K562 (cell line): ENCODE measurements around the gene SHANK1. TPM values are rescaled to one million over a fixed set of nuclear protein-coding genes. Genes with fewer than 3 reads are reported as not detected.

Source experiments
- ARID2 ChIP-seq: fragments of 450-650 bp; IDR thresholded peaks from 2 replicates; pipeline ENCODE4 v1.6.1; 2017; ENCODE audit warnings: antibody characterized with exemption, mild to moderate bottlenecking
- KLF1 ChIP-seq: fragments of 450-650 bp; IDR thresholded peaks from 2 replicates; pipeline ENCODE4 v1.6.1; 2016; ENCODE audit warnings: missing genetic modification characterization, missing compliant biosample characterization
- MTA3 ChIP-seq: fragments of 450-650 bp; formaldehyde crosslinking; IDR thresholded peaks from 2 replicates; pipeline ENCODE4 v1.6.1; 2017; ENCODE audit warnings: mild to moderate bottlenecking, borderline replicate concordance
- NR2C1 ChIP-seq, 2 experiments: fragments of 450-650 bp; IDR thresholded peaks; 2 replicates each; pipeline ENCODE4 v1.6.1; 2017; ENCODE audit warnings: mild to moderate bottlenecking in 2 of 2, antibody characterized with exemption in 1 of 2, inconsistent platforms in 1 of 2, missing compliant biosample characterization in 1 of 2, missing genetic modification characterization in 1 of 2
- SAP30 ChIP-seq: fragments of 200-600 bp; sonication (generic); IDR thresholded peaks from 2 replicates; pipeline ENCODE4 v1.6.1; 2012; ENCODE audit warnings: borderline replicate concordance, low read depth, mild to moderate bottlenecking, moderate library complexity, low read length, control low read depth, inconsistent platforms; ENCODE audit not compliant: insufficient read depth, poor library complexity, severe bottlenecking
- ZFX ChIP-seq: sonication (generic); formaldehyde crosslinking; IDR thresholded peaks from 2 replicates; pipeline ENCODE4 v1.8.0; 2022; ENCODE audit warnings: mild to moderate bottlenecking, missing genetic modification reagents, moderate library complexity
- ZNF239 ChIP-seq: fragments of 250-450 bp; sonication (Bioruptor Pico); IDR thresholded peaks from 2 replicates; pipeline ENCODE4 v1.4.0; 2020; ENCODE audit warnings: mild to moderate bottlenecking
- ZNF282 ChIP-seq: sonication (generic); formaldehyde crosslinking; IDR thresholded peaks from 2 replicates; pipeline ENCODE4 v1.8.1; 2023; ENCODE audit warnings: missing genetic modification reagents
- ZNF431 ChIP-seq: sonication (generic); formaldehyde crosslinking; IDR thresholded peaks from 2 replicates; pipeline ENCODE4 v1.8.0; 2022; ENCODE audit warnings: mild to moderate bottlenecking, missing genetic modification reagents
- ZNF830 ChIP-seq: fragments of 250-450 bp; sonication (Bioruptor Pico); IDR thresholded peaks from 2 replicates; pipeline ENCODE4 v1.5.0; 2021; ENCODE audit warnings: mild to moderate bottlenecking
- polyA plus RNA-seq, 8 experiments: library from polyadenylated mRNA; depleted of rRNA in 4 of 8; stranded (reverse) in 5 of 8; unstranded in 3 of 8; fragments of >200 nt; fragmentation: Nextera tagmentation in 2 of 8; fragmentation: Illumina TruSeq in 1 of 8; extraction: Ambion mirVana in 2 of 8; extraction: Trizol in 1 of 8; gene quantifications; 2 replicates each; pipeline versions ENCODE4 v1.2.1 to v1.2.3, GENCODE V29; 2011 to 2014; ENCODE audit warnings: inconsistent platforms in 1 of 8, missing spikeins in 1 of 8
- total RNA-seq, 7 experiments: library from RNA; depleted of rRNA in 6 of 7; stranded (reverse); fragments of >200 nt in 6 of 7; fragmentation: Illumina TruSeq in 2 of 7; extraction: Trizol in 2 of 7; gene quantifications; 2 replicates each; pipeline versions ENCODE4 v1.2.1 to v1.2.3, GENCODE V29; 2011 to 2021; ENCODE audit warnings: low replicate concordance in 1 of 7
- TF ChIP-seq, protein P1 (sequence below), 3 experiments: fragments of 200-800 bp in 1 of 3; fragments of 250-450 bp in 1 of 3; fragments of 450-650 bp in 1 of 3; sonication (Bioruptor Pico) in 1 of 3; sonication (Bioruptor generic) in 1 of 3; formaldehyde crosslinking in 1 of 3; IDR thresholded peaks; 2 replicates each; pipeline versions ENCODE4 v1.6.1 to v1.8.0; 2016 to 2022; ENCODE audit warnings: mild to moderate bottlenecking in 2 of 3, missing genetic modification characterization in 2 of 3, missing compliant biosample characterization in 1 of 3, moderate library complexity in 1 of 3
- TF ChIP-seq, protein P2 (sequence below), 2 experiments: fragments of 450-650 bp; conservative IDR thresholded peaks; 2 replicates each; pipeline ENCODE4 v1.6.1; 2017; ENCODE audit warnings: mild to moderate bottlenecking in 2 of 2, moderate library complexity in 2 of 2
- TF ChIP-seq, protein P3 (sequence below), 2 experiments: fragments of 450-650 bp; IDR thresholded peaks; 2 replicates each; pipeline ENCODE4 v1.6.1; 2016
- TF ChIP-seq, protein P4 (sequence below): fragments of 250-450 bp; sonication (Bioruptor Pico); IDR thresholded peaks from 2 replicates; pipeline ENCODE4 v1.4.0; 2020; ENCODE audit warnings: borderline replicate concordance
- TF ChIP-seq, protein P5 (sequence below): fragments of 250-450 bp; sonication (Bioruptor Pico); IDR thresholded peaks from 2 replicates; pipeline ENCODE4 v1.4.0; 2020; ENCODE audit warnings: mild to moderate bottlenecking

The SHANK1 gene
- total and polyA plus RNA-seq, 9 of the 15 experiments (the other 6 are each of a cell fraction or from before 2014, with no cell fraction given), result 0.33 to 1.3 (median 0.55) TPM; not detected in 2

DNA sequence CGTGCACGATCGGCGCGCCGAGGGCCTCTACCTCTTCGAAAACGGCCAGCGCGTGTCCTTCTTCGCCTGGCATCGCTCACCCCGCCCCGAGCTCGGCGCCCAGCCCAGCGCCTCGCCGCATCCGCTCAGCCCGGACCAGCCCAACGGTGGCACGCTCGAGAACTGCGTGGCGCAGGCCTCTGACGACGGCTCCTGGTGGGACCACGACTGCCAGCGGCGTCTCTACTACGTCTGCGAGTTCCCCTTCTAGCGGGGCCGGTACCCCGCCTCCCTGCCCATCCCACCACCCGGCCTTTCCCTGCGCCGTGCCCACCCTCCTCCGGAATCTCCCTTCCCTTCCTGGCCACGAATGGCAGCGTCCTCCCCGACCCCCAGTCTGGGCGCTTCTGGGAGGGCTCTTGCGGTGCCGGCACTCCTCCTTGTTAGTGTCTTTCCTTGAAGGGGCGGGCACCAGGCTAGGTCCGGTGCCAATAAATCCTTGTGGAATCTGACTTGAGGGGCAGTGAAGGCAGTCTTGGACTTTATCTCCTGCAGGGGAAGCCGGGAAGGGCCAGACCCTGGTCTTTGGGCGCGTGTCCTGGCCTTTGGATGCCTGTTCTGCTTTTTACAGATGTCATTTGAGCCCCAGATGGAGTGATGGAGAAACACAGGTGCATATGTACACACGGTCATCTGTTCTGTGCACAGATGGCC lies 5.8 kb upstream of the SHANK1 start (continued):
- TF ChIP-seq, protein P1, sequence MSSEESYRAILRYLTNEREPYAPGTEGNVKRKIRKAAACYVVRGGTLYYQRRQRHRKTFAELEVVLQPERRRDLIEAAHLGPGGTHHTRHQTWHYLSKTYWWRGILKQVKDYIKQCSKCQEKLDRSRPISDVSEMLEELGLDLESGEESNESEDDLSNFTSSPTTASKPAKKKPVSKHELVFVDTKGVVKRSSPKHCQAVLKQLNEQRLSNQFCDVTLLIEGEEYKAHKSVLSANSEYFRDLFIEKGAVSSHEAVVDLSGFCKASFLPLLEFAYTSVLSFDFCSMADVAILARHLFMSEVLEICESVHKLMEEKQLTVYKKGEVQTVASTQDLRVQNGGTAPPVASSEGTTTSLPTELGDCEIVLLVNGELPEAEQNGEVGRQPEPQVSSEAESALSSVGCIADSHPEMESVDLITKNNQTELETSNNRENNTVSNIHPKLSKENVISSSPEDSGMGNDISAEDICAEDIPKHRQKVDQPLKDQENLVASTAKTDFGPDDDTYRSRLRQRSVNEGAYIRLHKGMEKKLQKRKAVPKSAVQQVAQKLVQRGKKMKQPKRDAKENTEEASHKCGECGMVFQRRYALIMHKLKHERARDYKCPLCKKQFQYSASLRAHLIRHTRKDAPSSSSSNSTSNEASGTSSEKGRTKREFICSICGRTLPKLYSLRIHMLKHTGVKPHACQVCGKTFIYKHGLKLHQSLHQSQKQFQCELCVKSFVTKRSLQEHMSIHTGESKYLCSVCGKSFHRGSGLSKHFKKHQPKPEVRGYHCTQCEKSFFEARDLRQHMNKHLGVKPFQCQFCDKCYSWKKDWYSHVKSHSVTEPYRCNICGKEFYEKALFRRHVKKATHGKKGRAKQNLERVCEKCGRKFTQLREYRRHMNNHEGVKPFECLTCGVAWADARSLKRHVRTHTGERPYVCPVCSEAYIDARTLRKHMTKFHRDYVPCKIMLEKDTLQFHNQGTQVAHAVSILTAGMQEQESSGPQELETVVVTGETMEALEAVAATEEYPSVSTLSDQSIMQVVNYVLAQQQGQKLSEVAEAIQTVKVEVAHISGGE (CRISPR knock-in tag; IDR thresholded peaks at IDR 0.05), result peak in 2 of 3 experiments; percentile 76 to 87; a peak in 4 of 6 replicates
- no peak for TF ChIP-seq ARID2
- TF ChIP-seq, protein P2, sequence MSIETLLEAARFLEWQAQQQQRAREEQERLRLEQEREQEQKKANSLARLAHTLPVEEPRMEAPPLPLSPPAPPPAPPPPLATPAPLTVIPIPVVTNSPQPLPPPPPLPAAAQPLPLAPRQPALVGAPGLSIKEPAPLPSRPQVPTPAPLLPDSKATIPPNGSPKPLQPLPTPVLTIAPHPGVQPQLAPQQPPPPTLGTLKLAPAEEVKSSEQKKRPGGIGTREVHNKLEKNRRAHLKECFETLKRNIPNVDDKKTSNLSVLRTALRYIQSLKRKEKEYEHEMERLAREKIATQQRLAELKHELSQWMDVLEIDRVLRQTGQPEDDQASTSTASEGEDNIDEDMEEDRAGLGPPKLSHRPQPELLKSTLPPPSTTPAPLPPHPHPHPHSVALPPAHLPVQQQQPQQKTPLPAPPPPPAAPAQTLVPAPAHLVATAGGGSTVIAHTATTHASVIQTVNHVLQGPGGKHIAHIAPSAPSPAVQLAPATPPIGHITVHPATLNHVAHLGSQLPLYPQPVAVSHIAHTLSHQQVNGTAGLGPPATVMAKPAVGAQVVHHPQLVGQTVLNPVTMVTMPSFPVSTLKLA (conservative IDR thresholded peaks at IDR 0.05), result peak in 1 of 2 experiments; percentile 66; a peak in 1 of 4 replicates
- peak; percentile 88 for TF ChIP-seq ZFX (CRISPR knock-in tag)
- no peak for TF ChIP-seq ZNF282 (CRISPR knock-in tag)
- no peak for TF ChIP-seq ZNF830 (CRISPR knock-in tag)
- no peak for TF ChIP-seq KLF1 (tag)
- peak; percentile 40 for TF ChIP-seq ZNF239
- TF ChIP-seq NR2C1 (IDR thresholded peaks at IDR 0.05), result no peak
- TF ChIP-seq NR2C1 (tag; IDR thresholded peaks at IDR 0.05), result no peak
- TF ChIP-seq, protein P3, sequence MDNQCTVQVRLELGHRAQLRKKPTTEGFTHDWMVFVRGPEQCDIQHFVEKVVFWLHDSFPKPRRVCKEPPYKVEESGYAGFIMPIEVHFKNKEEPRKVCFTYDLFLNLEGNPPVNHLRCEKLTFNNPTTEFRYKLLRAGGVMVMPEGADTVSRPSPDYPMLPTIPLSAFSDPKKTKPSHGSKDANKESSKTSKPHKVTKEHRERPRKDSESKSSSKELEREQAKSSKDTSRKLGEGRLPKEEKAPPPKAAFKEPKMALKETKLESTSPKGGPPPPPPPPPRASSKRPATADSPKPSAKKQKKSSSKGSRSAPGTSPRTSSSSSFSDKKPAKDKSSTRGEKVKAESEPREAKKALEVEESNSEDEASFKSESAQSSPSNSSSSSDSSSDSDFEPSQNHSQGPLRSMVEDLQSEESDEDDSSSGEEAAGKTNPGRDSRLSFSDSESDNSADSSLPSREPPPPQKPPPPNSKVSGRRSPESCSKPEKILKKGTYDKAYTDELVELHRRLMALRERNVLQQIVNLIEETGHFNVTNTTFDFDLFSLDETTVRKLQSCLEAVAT (IDR thresholded peaks at IDR 0.05), result peak; percentile 36 to 37; a peak in 1 of 4 replicates
- TF ChIP-seq, protein P4, sequence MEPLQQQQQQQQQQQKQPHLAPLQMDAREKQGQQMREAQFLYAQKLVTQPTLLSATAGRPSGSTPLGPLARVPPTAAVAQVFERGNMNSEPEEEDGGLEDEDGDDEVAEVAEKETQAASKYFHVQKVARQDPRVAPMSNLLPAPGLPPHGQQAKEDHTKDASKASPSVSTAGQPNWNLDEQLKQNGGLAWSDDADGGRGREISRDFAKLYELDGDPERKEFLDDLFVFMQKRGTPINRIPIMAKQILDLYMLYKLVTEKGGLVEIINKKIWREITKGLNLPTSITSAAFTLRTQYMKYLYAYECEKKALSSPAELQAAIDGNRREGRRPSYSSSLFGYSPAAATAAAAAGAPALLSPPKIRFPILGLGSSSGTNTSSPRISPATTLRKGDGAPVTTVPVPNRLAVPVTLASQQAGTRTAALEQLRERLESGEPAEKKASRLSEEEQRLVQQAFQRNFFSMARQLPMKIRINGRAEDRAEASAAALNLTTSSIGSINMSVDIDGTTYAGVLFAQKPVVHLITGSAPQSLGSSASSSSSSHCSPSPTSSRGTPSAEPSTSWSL (CRISPR knock-in tag), result no peak
- peak; percentile 46 for TF ChIP-seq SAP30
- TF ChIP-seq MTA3, result peak; percentile 32; the same call in 1 of the 2 replicates
- 0 out of 2 replicates have a peak, but pooled peaks have one; percentile 19 for TF ChIP-seq ZNF431 (CRISPR knock-in tag)
- TF ChIP-seq, protein P5, sequence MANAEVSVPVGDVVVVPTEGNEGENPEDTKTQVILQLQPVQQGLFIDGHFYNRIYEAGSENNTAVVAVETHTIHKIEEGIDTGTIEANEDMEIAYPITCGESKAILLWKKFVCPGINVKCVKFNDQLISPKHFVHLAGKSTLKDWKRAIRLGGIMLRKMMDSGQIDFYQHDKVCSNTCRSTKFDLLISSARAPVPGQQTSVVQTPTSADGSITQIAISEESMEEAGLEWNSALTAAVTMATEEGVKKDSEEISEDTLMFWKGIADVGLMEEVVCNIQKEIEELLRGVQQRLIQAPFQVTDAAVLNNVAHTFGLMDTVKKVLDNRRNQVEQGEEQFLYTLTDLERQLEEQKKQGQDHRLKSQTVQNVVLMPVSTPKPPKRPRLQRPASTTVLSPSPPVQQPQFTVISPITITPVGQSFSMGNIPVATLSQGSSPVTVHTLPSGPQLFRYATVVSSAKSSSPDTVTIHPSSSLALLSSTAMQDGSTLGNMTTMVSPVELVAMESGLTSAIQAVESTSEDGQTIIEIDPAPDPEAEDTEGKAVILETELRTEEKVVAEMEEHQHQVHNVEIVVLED (CRISPR knock-in tag), result peak; percentile 27; the same call in 1 of the 2 replicates
